ENCODE results near the gene FOXK2.
"Not testable (repeated sequence)": the region's sequence is repeated elsewhere in the genome, so short reads cannot be mapped to it uniquely, and the experiment has no call there.

The FOXK2 gene

GRCh38 chr17:82574041-82574440, 54.5 kb downstream of the FOXK2 start:
- no peaks in the 10 kb centered on the region for H3K9me3 ChIP-seq (ENCODE audit: control insufficient read depth, insufficient read depth, low read length)
- no peaks in the 10 kb centered on the region for H3K27me3 ChIP-seq (ENCODE audit: control insufficient read depth, insufficient read depth, low read length)
- H3K9ac ChIP-seq (ENCODE audit: low read depth, low read length) = no peak overlapping the region
- H3K4me1 ChIP-seq (ENCODE audit: control insufficient read depth, insufficient read depth, low read length) = no peaks in the 10 kb centered on the region
- peaks cover 38% of the 10 kb centered on the region for H3K36me3 ChIP-seq (ENCODE audit: control insufficient read depth, insufficient read depth, low read length)
- H3K4me3 ChIP-seq (ENCODE audit: low read depth, low read length) = no peak overlapping the region

DNA sequence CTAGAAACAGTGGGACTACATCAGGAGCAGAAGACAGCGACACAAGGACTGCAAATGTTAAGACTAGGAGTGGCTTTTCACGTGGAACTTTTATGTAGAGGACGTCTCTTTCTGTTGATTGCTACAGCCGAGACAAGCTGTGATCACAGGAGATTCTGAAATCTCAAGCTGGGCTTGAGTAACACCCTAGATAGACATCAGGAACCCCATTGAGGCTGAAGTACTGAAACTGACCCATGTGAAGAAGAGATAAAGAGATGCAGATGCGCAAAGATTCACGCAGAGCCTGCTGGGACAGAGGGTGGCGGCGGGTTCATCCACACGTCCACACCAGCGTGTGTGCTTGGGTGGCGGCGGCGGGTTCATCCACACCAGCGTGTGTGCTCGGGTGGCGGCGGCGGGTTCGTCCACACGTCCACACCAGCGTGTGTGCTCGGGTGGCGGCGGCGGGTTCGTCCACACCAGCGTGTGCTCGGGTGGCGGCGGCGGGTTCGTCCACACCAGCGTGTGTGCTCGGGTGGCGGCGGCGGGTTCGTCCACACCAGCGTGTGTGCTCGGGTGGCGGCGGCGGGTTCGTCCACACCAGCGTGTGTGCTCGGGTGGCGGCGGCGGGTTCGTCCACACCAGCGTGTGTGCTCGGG, 56.2 kb downstream of the FOXK2 start:
- H3K4me1 ChIP-seq (ENCODE audit: control insufficient read depth, insufficient read depth, low read length); H3K27me3 ChIP-seq (ENCODE audit: control insufficient read depth, insufficient read depth, low read length); H3K4me3 ChIP-seq (ENCODE audit: low read depth, low read length); H3K9me3 ChIP-seq (ENCODE audit: control insufficient read depth, insufficient read depth, low read length); H3K9ac ChIP-seq (ENCODE audit: low read depth, low read length): not testable (repeated sequence)
- peaks cover 28% of the 10 kb centered on the region for H3K36me3 ChIP-seq (ENCODE audit: control insufficient read depth, insufficient read depth, low read length)

GRCh38 chr17:82577300-82577699, 57.8 kb downstream of the FOXK2 start:
- H3K4me3 ChIP-seq (ENCODE audit: low read depth, low read length) = no peak overlapping the region
- peaks cover 21% of the 10 kb centered on the region for H3K36me3 ChIP-seq (ENCODE audit: control insufficient read depth, insufficient read depth, low read length)
- H3K4me1 ChIP-seq (ENCODE audit: control insufficient read depth, insufficient read depth, low read length) = no peaks in the 10 kb centered on the region
- H3K9ac ChIP-seq (ENCODE audit: low read depth, low read length) = no peak overlapping the region
- H3K9me3 ChIP-seq (ENCODE audit: control insufficient read depth, insufficient read depth, low read length) = no peaks in the 10 kb centered on the region
- H3K27me3 ChIP-seq (ENCODE audit: control insufficient read depth, insufficient read depth, low read length) = no peaks in the 10 kb centered on the region

DNA sequence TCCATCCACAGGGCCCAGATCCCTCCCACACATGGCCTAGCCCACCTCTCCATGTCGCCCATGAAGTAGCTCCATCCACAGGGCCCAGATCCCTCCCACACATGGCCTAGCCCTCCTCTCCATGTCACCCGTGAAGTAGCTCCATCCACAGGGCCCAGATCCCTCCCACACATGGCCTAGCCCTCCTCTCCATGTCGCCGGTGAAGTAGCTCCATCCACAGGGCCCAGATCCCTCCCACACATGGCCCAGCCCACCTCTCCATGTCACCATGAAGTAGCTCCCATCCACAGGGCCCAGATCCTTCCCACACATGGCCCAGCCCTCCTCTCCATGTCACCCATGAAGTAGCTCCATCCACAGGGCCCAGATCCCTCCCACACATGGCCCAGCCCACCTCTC, 60.4 kb downstream of the FOXK2 start:
- H3K9ac ChIP-seq (ENCODE audit: low read depth, low read length); H3K9me3 ChIP-seq (ENCODE audit: control insufficient read depth, insufficient read depth, low read length); H3K4me3 ChIP-seq (ENCODE audit: low read depth, low read length); H3K27me3 ChIP-seq (ENCODE audit: control insufficient read depth, insufficient read depth, low read length); H3K4me1 ChIP-seq (ENCODE audit: control insufficient read depth, insufficient read depth, low read length): not testable (repeated sequence)
- H3K36me3 ChIP-seq (ENCODE audit: control insufficient read depth, insufficient read depth, low read length) = peaks cover 28% of the 10 kb centered on the region

- Histone ChIP-seq H3K4me1 (ENCODE audit: control insufficient read depth, insufficient read depth, low read length) (no peaks in the 10 kb centered on the region), H3K27me3 (ENCODE audit: control insufficient read depth, insufficient read depth, low read length) (no peaks in the 10 kb centered on the region), H3K36me3 (ENCODE audit: control insufficient read depth, insufficient read depth, low read length) (peaks cover 35% of the 10 kb centered on the region), H3K4me3 (ENCODE audit: low read depth, low read length) (no peak overlapping the region), H3K9me3 (ENCODE audit: control insufficient read depth, insufficient read depth, low read length) (no peaks in the 10 kb centered on the region), H3K9ac (ENCODE audit: low read depth, low read length) (no peak overlapping the region)
Observed at GRCh38 chr17:82582213-82582612, 62.7 kb downstream of the FOXK2 start.

- Histone ChIP-seq H3K4me1 (ENCODE audit: control insufficient read depth, insufficient read depth, low read length) (no peaks in the 10 kb centered on the region), H3K36me3 (ENCODE audit: control insufficient read depth, insufficient read depth, low read length) (peaks cover 40% of the 10 kb centered on the region), H3K4me3 (ENCODE audit: low read depth, low read length) (no peak overlapping the region), H3K27me3 (ENCODE audit: control insufficient read depth, insufficient read depth, low read length) (no peaks in the 10 kb centered on the region), H3K9me3 (ENCODE audit: control insufficient read depth, insufficient read depth, low read length) (no peaks in the 10 kb centered on the region), H3K9ac (ENCODE audit: low read depth, low read length) (no peak overlapping the region)
Observed at GRCh38 chr17:82582709-82583108, 63.2 kb downstream of the FOXK2 start.

GRCh38 chr17:82583720-82584234, 64.2 kb downstream of the FOXK2 start:
- no peaks in the 10 kb centered on the region for H3K4me1 ChIP-seq (ENCODE audit: control insufficient read depth, insufficient read depth, low read length)
- no peaks in the 10 kb centered on the region for H3K9me3 ChIP-seq (ENCODE audit: control insufficient read depth, insufficient read depth, low read length)
- no peak overlapping the region for H3K9ac ChIP-seq (ENCODE audit: low read depth, low read length)
- H3K27me3 ChIP-seq (ENCODE audit: control insufficient read depth, insufficient read depth, low read length) = no peaks in the 10 kb centered on the region
- H3K36me3 ChIP-seq (ENCODE audit: control insufficient read depth, insufficient read depth, low read length) = peaks cover 39% of the 10 kb centered on the region
- no peak overlapping the region for H3K4me3 ChIP-seq (ENCODE audit: low read depth, low read length)

DNA sequence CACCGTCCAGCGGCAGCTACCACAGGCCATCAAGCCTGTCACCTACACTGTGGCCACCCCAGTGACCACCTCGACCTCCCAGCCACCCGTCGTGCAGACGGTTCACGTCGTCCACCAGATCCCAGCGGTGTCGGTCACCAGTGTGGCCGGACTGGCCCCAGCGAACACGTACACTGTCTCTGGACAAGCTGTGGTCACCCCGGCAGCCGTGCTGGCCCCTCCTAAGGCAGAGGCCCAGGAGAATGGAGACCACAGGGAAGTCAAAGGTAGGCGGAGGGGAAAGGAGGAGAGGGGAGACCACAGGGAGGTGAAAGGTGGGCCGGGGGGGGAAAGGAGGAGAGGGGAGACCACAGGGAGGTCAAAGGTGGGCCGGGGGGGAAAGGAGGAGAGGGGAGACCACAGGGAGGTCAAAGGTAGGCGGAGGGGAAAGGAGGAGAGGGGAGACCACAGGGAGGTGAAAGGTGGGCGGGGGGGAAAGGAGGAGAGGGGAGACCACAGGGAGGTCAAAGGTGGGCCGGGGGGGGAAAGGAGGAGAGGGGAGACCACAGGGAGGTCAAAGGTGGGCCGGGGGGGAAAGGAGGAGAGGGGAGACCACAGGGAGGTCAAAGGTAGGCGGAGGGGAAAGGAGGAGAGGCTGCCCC, 66.5 kb downstream of the FOXK2 start:
- H3K4me3 ChIP-seq (ENCODE audit: low read depth, low read length); H3K27me3 ChIP-seq (ENCODE audit: control insufficient read depth, insufficient read depth, low read length); H3K4me1 ChIP-seq (ENCODE audit: control insufficient read depth, insufficient read depth, low read length); H3K9ac ChIP-seq (ENCODE audit: low read depth, low read length); H3K9me3 ChIP-seq (ENCODE audit: control insufficient read depth, insufficient read depth, low read length): not testable (repeated sequence)
- H3K36me3 ChIP-seq (ENCODE audit: control insufficient read depth, insufficient read depth, low read length) = peaks cover 41% of the 10 kb centered on the region

DNA sequence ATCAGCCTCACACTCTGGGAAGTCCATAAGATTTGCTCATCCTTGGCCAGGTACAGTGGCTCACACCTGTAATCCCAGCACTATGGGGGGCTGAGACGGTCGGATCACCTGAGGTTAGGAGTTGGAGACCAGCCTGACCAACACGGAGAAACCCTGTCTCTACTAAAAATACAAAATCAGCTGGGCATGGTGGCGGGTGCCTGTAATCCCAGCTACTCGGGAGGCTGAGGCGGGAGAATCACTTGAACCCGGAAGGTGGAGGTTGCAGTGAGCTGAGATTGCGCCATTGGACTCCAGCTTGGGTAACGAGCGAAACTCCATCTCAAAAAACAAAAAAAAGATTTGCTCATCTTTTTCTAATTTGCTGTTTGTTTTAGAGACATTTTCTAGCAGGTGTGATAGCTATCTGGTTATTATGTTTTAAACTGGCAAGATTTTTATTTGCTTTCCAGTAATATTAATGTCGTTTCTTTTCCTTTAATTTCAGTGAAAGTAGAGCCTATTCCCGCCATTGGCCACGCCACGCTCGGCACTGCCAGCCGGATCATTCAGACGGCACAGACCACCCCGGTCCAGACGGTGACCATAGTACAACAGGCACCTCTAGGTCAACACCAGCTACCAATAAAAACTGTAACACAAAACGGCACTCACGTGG, 67.2 kb downstream of the FOXK2 start:
- H3K36me3 ChIP-seq (ENCODE audit: control insufficient read depth, insufficient read depth, low read length) = peaks cover 42% of the 10 kb centered on the region
- H3K9ac ChIP-seq (ENCODE audit: low read depth, low read length) = no peak overlapping the region
- H3K9me3 ChIP-seq (ENCODE audit: control insufficient read depth, insufficient read depth, low read length) = no peaks in the 10 kb centered on the region
- no peaks in the 10 kb centered on the region for H3K27me3 ChIP-seq (ENCODE audit: control insufficient read depth, insufficient read depth, low read length)
- H3K4me1 ChIP-seq (ENCODE audit: control insufficient read depth, insufficient read depth, low read length) = no peaks in the 10 kb centered on the region
- H3K4me3 ChIP-seq (ENCODE audit: low read depth, low read length) = no peak overlapping the region

- no peaks in the 10 kb centered on the region for H3K9me3 ChIP-seq (ENCODE audit: control insufficient read depth, insufficient read depth, low read length)
- no peaks in the 10 kb centered on the region for H3K4me1 ChIP-seq (ENCODE audit: control insufficient read depth, insufficient read depth, low read length)
- no peak overlapping the region for H3K9ac ChIP-seq (ENCODE audit: low read depth, low read length)
- H3K27me3 ChIP-seq (ENCODE audit: control insufficient read depth, insufficient read depth, low read length) = no peaks in the 10 kb centered on the region
- no peak overlapping the region for H3K4me3 ChIP-seq (ENCODE audit: low read depth, low read length)
- peaks cover 36% of the 10 kb centered on the region for H3K36me3 ChIP-seq (ENCODE audit: control insufficient read depth, insufficient read depth, low read length)
Observed at GRCh38 chr17:82587234-82588086, 67.9 kb downstream of the FOXK2 start.

GRCh38 chr17:82588266-82589175, 69.0 kb downstream of the FOXK2 start:
- no peaks in the 10 kb centered on the region for H3K4me1 ChIP-seq (ENCODE audit: control insufficient read depth, insufficient read depth, low read length)
- H3K36me3 ChIP-seq (ENCODE audit: control insufficient read depth, insufficient read depth, low read length) = peaks cover 36% of the 10 kb centered on the region

More at GRCh38 chr17:82588266-82589175, 69.0 kb downstream of the FOXK2 start:
- Histone ChIP-seq H3K27me3 (ENCODE audit: control insufficient read depth, insufficient read depth, low read length) (no peaks in the 10 kb centered on the region), H3K9me3 (ENCODE audit: control insufficient read depth, insufficient read depth, low read length) (no peaks in the 10 kb centered on the region), H3K9ac (ENCODE audit: low read depth, low read length) (no peak overlapping the region), H3K4me3 (ENCODE audit: low read depth, low read length) (no peak overlapping the region)
